ENCODE measurements around the gene MSRB3. TPM values are rescaled to one million over a fixed set of nuclear protein-coding genes. Genes with fewer than 3 reads are reported as not detected.

Gene MSRB3
- total and polyA plus RNA-seq, 2 of the 8 experiments (the other 6 are each of a cell fraction or from before 2014, with no cell fraction given): 0.32 to 1.2 TPM

DNA sequence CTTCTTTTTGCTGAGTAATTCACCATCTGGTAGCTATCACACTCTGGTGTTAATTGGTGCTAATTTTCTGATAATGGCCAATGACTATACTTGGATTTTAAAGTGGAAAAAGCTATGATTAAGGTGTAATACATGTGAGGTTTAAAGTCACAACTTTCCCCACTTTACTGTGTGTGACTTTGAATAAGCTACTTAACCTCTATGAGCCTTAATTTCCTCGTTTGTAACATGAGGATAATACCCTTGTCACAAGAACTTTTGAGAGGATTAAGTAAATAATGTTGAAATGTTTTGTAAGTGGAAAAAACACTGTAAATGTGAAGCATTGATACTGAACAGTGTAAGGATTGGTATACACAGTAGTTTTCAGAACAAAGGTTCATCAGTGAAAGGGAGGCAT lies 65.3 kb downstream of the MSRB3 start (continued):
- TF ChIP-seq, protein P1, sequence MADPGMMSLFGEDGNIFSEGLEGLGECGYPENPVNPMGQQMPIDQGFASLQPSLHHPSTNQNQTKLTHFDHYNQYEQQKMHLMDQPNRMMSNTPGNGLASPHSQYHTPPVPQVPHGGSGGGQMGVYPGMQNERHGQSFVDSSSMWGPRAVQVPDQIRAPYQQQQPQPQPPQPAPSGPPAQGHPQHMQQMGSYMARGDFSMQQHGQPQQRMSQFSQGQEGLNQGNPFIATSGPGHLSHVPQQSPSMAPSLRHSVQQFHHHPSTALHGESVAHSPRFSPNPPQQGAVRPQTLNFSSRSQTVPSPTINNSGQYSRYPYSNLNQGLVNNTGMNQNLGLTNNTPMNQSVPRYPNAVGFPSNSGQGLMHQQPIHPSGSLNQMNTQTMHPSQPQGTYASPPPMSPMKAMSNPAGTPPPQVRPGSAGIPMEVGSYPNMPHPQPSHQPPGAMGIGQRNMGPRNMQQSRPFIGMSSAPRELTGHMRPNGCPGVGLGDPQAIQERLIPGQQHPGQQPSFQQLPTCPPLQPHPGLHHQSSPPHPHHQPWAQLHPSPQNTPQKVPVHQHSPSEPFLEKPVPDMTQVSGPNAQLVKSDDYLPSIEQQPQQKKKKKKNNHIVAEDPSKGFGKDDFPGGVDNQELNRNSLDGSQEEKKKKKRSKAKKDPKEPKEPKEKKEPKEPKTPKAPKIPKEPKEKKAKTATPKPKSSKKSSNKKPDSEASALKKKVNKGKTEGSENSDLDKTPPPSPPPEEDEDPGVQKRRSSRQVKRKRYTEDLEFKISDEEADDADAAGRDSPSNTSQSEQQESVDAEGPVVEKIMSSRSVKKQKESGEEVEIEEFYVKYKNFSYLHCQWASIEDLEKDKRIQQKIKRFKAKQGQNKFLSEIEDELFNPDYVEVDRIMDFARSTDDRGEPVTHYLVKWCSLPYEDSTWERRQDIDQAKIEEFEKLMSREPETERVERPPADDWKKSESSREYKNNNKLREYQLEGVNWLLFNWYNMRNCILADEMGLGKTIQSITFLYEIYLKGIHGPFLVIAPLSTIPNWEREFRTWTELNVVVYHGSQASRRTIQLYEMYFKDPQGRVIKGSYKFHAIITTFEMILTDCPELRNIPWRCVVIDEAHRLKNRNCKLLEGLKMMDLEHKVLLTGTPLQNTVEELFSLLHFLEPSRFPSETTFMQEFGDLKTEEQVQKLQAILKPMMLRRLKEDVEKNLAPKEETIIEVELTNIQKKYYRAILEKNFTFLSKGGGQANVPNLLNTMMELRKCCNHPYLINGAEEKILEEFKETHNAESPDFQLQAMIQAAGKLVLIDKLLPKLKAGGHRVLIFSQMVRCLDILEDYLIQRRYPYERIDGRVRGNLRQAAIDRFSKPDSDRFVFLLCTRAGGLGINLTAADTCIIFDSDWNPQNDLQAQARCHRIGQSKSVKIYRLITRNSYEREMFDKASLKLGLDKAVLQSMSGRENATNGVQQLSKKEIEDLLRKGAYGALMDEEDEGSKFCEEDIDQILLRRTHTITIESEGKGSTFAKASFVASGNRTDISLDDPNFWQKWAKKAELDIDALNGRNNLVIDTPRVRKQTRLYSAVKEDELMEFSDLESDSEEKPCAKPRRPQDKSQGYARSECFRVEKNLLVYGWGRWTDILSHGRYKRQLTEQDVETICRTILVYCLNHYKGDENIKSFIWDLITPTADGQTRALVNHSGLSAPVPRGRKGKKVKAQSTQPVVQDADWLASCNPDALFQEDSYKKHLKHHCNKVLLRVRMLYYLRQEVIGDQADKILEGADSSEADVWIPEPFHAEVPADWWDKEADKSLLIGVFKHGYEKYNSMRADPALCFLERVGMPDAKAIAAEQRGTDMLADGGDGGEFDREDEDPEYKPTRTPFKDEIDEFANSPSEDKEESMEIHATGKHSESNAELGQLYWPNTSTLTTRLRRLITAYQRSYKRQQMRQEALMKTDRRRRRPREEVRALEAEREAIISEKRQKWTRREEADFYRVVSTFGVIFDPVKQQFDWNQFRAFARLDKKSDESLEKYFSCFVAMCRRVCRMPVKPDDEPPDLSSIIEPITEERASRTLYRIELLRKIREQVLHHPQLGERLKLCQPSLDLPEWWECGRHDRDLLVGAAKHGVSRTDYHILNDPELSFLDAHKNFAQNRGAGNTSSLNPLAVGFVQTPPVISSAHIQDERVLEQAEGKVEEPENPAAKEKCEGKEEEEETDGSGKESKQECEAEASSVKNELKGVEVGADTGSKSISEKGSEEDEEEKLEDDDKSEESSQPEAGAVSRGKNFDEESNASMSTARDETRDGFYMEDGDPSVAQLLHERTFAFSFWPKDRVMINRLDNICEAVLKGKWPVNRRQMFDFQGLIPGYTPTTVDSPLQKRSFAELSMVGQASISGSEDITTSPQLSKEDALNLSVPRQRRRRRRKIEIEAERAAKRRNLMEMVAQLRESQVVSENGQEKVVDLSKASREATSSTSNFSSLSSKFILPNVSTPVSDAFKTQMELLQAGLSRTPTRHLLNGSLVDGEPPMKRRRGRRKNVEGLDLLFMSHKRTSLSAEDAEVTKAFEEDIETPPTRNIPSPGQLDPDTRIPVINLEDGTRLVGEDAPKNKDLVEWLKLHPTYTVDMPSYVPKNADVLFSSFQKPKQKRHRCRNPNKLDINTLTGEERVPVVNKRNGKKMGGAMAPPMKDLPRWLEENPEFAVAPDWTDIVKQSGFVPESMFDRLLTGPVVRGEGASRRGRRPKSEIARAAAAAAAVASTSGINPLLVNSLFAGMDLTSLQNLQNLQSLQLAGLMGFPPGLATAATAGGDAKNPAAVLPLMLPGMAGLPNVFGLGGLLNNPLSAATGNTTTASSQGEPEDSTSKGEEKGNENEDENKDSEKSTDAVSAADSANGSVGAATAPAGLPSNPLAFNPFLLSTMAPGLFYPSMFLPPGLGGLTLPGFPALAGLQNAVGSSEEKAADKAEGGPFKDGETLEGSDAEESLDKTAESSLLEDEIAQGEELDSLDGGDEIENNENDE (IDR thresholded peaks at IDR 0.05; ENCODE audit: insufficient replicate concordance, low read length): no peak
- no peak for TF ChIP-seq CBX5 (IDR thresholded peaks at IDR 0.05; ENCODE audit: low read depth, low read length)
- no peak for TF ChIP-seq SIN3A (conservative IDR thresholded peaks at IDR 0.05 in 1 of 2, IDR thresholded peaks at IDR 0.05 in 1 of 2; ENCODE audit: low read depth in 1 of 2, low read length in 2 of 2)
- no peak for TF ChIP-seq NANOG (IDR thresholded peaks at IDR 0.05; ENCODE audit: insufficient read depth, low read depth, low read length, poor library complexity, severe bottlenecking)
